DMS53 (cell line): ENCODE data around the gene LINGO3.
"Not testable (repeated sequence)": the region's sequence is repeated elsewhere in the genome, so short reads cannot be mapped to it uniquely, and the experiment has no call there.

Source experiments
- DNase-seq: peaks from one replicate; lab custom pipeline; 2025; lab: John Stamatoyannopoulos, UW

LINGO3 gene

GRCh38 chr19:2281265-2282061, 26.5 kb downstream of the LINGO3 start:
- DNase-seq: not testable (repeated sequence)

GRCh38 chr19:2280633-2281264, 27.2 kb downstream of the LINGO3 start:
- DNase-seq: no peak

- DNase-seq: no peak
These were observed 29.3 kb downstream of the LINGO3 start for GRCh38 chr19:2278459-2279158.

GRCh38 chr19:2277138-2277537, 30.8 kb downstream of the LINGO3 start:
- no peak for DNase-seq

- DNase-seq: no peak
These were observed 31.4 kb downstream of the LINGO3 start for GRCh38 chr19:2276429-2276986.

GRCh38 chr19:2275588-2276428, 32.1 kb downstream of the LINGO3 start:
- DNase-seq: no peak

- DNase-seq: peak; percentile 78
These were observed 32.9 kb downstream of the LINGO3 start for GRCh38 chr19:2274931-2275535.

- no peak for DNase-seq
These were observed 33.7 kb downstream of the LINGO3 start for GRCh38 chr19:2274185-2274711.

- peak; percentile 70 for DNase-seq
These were observed 34.4 kb downstream of the LINGO3 start for GRCh38 chr19:2273356-2274184.

GRCh38 chr19:2271234-2272103, 36.5 kb downstream of the LINGO3 start:
- DNase-seq: no peak

GRCh38 chr19:2270423-2271233, 37.3 kb downstream of the LINGO3 start:
- DNase-seq: peak; percentile 76

GRCh38 chr19:2270157-2270422, 37.9 kb downstream of the LINGO3 start:
- peak; percentile 36 for DNase-seq

GRCh38 chr19:2269244-2270156, 38.5 kb downstream of the LINGO3 start:
- peak; percentile 95 for DNase-seq

GRCh38 chr19:2268861-2269243, 39.1 kb downstream of the LINGO3 start:
- DNase-seq: no peak

GRCh38 chr19:2268480-2268830, 39.5 kb downstream of the LINGO3 start:
- no peak for DNase-seq

GRCh38 chr19:2266183-2266993, 41.6 kb downstream of the LINGO3 start:
- peak; percentile 54 for DNase-seq
